ENCODE measurements around the gene SYCP3. TPM values are rescaled to one million over a fixed set of nuclear protein-coding genes. Genes with fewer than 3 reads are reported as not detected.

Gene SYCP3
- total and polyA plus RNA-seq, 8 donors, result 0.28 to 0.89 TPM; not detected in 6

DNA sequence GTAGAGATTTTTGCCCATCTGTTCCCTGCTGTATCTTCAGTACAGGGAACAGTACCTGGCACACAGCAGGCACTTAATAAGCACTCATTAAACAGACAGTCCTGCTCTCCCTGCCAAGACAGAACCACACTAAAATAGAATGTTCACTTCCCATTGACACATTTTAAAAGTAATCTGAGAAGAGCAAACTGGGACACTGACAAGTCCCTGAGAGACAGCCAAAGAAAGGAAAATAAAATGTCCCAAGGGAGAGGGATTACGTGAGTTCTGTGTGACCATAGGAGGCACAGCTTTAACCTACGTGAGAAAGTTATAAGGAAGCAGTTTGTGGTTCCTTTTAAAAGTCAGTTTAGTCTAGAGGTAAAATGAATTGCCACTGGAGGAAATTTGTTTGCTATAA, 43.9 kb upstream of the SYCP3 start:
- Histone ChIP-seq H3K36me3 (peaks cover 0 to 48% (median 45%) of the 10 kb centered on the region in 4 donors), H3K27ac (no peak overlapping the region), H3K4me1 (peaks cover 0 to 23% (median 0%) of the 10 kb centered on the region in 4 donors), H3K9me3 (no peaks in the 10 kb centered on the region), H3K4me3 (no peak overlapping the region), H3K27me3 (no peaks in the 10 kb centered on the region)
- WGBS, 5 donors, result 69 to 83% (median 73%) methylated on average over 2 of the region's 2 CpGs
- TF ChIP-seq, protein P1, sequence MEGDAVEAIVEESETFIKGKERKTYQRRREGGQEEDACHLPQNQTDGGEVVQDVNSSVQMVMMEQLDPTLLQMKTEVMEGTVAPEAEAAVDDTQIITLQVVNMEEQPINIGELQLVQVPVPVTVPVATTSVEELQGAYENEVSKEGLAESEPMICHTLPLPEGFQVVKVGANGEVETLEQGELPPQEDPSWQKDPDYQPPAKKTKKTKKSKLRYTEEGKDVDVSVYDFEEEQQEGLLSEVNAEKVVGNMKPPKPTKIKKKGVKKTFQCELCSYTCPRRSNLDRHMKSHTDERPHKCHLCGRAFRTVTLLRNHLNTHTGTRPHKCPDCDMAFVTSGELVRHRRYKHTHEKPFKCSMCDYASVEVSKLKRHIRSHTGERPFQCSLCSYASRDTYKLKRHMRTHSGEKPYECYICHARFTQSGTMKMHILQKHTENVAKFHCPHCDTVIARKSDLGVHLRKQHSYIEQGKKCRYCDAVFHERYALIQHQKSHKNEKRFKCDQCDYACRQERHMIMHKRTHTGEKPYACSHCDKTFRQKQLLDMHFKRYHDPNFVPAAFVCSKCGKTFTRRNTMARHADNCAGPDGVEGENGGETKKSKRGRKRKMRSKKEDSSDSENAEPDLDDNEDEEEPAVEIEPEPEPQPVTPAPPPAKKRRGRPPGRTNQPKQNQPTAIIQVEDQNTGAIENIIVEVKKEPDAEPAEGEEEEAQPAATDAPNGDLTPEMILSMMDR (IDR thresholded peaks at IDR 0.05), result no peak
- TF ChIP-seq EP300 (IDR thresholded peaks at IDR 0.05) (no peak), POLR2AphosphoS5 (IDR thresholded peaks at IDR 0.05) (no peak), POLR2A (IDR thresholded peaks at IDR 0.05) (no peak)
- DNase-seq, result no peak
- intact Hi-C loops (cut with DNase I; ENCODE audit: low total_unique reads), result no loop called here

GRCh38 chr12:101782273-101782731, 43.0 kb upstream of the SYCP3 start:
- no peak for TF ChIP-seq POLR2AphosphoS5 (IDR thresholded peaks at IDR 0.05)
- no peak for TF ChIP-seq POLR2A (IDR thresholded peaks at IDR 0.05)
- TF ChIP-seq, protein P1 (IDR thresholded peaks at IDR 0.05), result no peak
- no peak for TF ChIP-seq EP300 (IDR thresholded peaks at IDR 0.05)
- 86 to 93% (median 92%) methylated on average over 3 of the region's 3 CpGs for WGBS, 5 donors
- H3K27me3 ChIP-seq, result no peaks in the 10 kb centered on the region
- no peaks in the 10 kb centered on the region for H3K9me3 ChIP-seq
- H3K4me3 ChIP-seq, result no peak overlapping the region
- DNase-seq, result no peak
- no peak overlapping the region for H3K27ac ChIP-seq
- intact Hi-C loops (cut with DNase I; ENCODE audit: low total_unique reads), result no loop called here
- H3K4me1 ChIP-seq, result peaks cover 0 to 30% (median 0%) of the 10 kb centered on the region in 4 donors
- peaks cover 0 to 45% (median 42%) of the 10 kb centered on the region in 4 donors for H3K36me3 ChIP-seq

- H3K36me3 ChIP-seq, result peaks cover 0 to 45% (median 44%) of the 10 kb centered on the region in 4 donors
- no peak overlapping the region for H3K4me3 ChIP-seq
- peaks cover 0 to 34% (median 0%) of the 10 kb centered on the region in 4 donors for H3K4me1 ChIP-seq
- intact Hi-C loops (cut with DNase I; ENCODE audit: low total_unique reads), result no loop called here
- DNase-seq, result no peak
- no peaks in the 10 kb centered on the region for H3K27me3 ChIP-seq
- whole genome bisulfite sequencing, 5 donors, result 62 to 86% (median 73%) methylated on average over 3 of the region's 3 CpGs
- TF ChIP-seq POLR2A (IDR thresholded peaks at IDR 0.05), result no peak
- no peak for TF ChIP-seq EP300 (IDR thresholded peaks at IDR 0.05)
- TF ChIP-seq POLR2AphosphoS5 (IDR thresholded peaks at IDR 0.05), result no peak
- TF ChIP-seq, protein P1 (IDR thresholded peaks at IDR 0.05), result no peak
- H3K27ac ChIP-seq, result no peak overlapping the region
- no peaks in the 10 kb centered on the region for H3K9me3 ChIP-seq
These were observed 42.6 kb upstream of the SYCP3 start for GRCh38 chr12:101781834-101782233.

GRCh38 chr12:101780599-101780998, 41.3 kb upstream of the SYCP3 start:
- Histone ChIP-seq H3K36me3 (peaks cover 0 to 49% (median 46%) of the 10 kb centered on the region in 4 donors), H3K4me3 (no peak overlapping the region), H3K27ac (no peak overlapping the region), H3K27me3 (no peaks in the 10 kb centered on the region), H3K4me1 (peaks cover 0 to 35% (median 0%) of the 10 kb centered on the region in 4 donors), H3K9me3 (no peaks in the 10 kb centered on the region)
- DNase-seq, result no peak
- 69 to 86% (median 84%) methylated on average over 2 of the region's 2 CpGs for WGBS, 5 donors
- intact Hi-C loops (cut with DNase I; ENCODE audit: low total_unique reads), result no loop called here
- TF ChIP-seq POLR2AphosphoS5 (IDR thresholded peaks at IDR 0.05) (no peak), POLR2A (IDR thresholded peaks at IDR 0.05) (no peak), EP300 (IDR thresholded peaks at IDR 0.05) (no peak)
- TF ChIP-seq, protein P1 (IDR thresholded peaks at IDR 0.05), result no peak

All from stomach (tissue), 9 donors.